Inflammatory macrophage treated with lipopolysaccharide for 1 hour (primary cell): ENCODE data around the gene PIGN.
A peak's percentile ranks its signal among the peaks of the same experiment; 100 is the strongest.

Source experiments
- DNase-seq, 2 donors: peaks; one replicate each; pipeline ENCODE4 v3.0.0-alpha.2; 2020 to 2022

The PIGN gene

GRCh38 chr18:62102221-62102620 is 84.6 kb downstream of the PIGN start:
- DNase-seq, result no peak

DNA sequence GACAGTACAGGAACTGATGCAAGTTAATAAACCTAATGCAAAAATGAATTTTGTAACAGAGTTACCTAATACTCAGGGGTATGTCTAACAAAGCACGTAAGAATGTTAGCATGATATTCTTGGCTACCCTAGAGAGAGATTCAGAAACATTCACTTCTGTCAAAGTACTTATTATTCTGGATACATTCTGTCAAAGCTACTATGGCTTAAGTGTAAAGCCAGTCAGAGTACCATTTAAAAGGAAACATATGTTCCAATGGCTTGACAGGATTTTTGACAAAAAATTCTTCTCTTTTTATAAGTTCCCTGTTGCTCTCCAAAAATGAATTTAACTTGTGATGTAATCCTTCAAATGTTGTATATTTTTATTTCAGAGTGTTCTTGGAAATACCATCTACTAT is 85.5 kb downstream of the PIGN start:
- DNase-seq, result no peak

DNA sequence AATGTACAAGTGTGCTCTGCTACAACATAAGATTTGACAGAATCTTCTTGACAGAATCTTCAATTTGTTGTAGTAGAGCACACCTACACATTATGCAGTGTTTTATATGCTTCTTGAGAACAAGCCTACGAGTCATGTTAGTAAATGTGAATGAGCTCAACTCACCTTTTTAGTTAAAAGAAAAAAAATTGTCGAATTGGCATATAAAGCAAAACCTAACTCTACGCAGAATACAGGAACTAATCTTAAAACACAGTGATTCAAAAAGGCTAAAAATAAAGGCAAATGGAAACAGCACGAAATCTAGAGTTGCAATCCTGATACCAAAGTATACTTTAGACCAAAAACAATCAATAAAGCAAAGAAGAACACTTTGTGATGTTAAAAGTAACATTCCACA is 87.9 kb downstream of the PIGN start:
- no peak for DNase-seq

GRCh38 chr18:62097698-62098097 is 89.2 kb downstream of the PIGN start:
- no peak for DNase-seq

DNA sequence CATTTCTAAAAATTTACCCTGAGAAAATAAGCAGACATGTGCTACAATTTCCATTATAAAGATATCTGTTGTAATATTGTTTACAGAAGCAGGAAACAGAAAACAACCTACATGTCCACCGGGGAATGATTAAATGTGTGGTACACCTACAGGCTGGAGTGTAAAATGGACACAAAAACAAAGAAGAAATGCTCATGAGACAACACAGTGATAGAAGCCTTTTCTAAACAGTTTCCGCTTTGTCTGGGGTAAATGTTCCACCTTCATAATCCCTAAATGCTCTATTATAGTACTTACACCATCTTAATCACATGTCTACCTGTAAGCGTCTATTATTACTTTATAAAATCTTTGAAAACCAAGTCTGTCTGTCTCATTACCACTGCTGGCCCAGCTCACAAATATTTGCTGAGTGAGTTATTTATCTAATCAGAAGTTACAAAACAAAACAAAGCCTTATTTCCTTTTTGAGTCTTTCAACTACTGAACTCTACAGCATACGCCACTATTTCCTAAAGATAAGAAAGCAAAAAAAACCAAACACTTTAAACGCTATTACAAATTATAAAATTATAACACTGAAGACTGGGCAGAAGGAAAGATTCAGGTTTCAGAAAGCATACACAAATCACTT is 95.3 kb downstream of the PIGN start:
- DNase-seq, result no peak

DNA sequence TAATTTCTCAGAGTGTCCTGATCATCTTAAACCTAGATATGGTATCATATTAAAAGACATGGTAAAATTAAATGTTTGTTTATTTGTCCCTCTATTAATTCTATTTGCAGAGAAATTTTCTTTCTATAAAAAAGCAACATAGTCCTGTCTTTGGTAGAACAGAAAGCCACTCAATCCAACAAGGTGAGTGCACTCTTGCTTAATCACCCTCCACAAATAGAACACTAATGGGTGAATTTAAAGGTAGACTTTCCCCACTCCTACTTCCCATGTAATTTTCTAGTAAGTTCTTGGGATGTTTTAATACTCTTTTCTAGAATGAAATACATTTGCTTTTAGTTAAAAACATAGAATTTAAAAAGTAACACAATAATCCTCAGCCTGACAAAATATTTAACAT is 97.7 kb downstream of the PIGN start:
- DNase-seq, result no peak

- no peak for DNase-seq
These were observed 98.7 kb downstream of the PIGN start for GRCh38 chr18:62088156-62088555.

DNA sequence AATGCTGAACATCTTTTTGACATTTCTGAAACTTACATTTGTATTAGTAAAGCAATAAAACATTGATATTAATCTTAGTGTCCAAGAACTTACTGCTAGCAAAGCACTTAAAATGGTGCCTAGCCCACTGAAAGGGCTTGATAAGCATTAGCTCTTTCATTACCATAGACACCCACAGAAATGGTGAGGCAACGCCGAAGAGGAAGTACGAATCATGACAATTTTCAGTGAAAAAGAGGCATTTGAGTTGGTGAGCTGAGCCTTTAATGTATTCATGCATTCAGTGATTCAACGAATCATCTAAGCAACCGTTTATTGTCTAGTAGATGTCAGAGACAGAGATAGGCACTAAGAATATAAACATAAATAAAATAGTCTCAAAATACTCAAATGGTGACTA is 101.1 kb downstream of the PIGN start:
- peak; percentile 71 to 75 for DNase-seq

DNA sequence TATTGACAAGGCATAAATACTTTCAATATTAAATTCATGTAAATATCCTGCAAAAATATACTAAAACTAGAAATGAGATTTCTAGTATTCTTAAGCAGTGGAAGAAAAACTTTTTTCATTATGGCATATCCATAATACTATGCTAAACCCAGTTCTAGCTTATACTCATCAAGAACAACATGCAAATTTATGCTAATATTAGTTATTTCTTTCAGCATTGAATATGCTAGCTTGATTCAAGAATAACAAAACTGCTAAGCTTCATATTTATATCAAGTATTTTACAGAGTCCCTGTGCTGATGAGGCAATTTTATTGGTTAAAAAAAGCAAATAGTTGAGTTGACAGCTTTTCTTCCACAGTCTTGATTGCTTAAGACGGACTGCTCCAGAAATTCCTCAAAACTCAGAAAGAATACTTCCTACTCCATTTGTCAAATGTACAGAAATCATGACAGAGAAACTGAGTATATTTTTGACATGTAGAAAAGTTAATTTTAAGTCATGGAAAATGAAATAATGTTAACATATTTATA is 105.0 kb downstream of the PIGN start:
- peak in 1 of 2 donors; percentile 2 for DNase-seq

DNA sequence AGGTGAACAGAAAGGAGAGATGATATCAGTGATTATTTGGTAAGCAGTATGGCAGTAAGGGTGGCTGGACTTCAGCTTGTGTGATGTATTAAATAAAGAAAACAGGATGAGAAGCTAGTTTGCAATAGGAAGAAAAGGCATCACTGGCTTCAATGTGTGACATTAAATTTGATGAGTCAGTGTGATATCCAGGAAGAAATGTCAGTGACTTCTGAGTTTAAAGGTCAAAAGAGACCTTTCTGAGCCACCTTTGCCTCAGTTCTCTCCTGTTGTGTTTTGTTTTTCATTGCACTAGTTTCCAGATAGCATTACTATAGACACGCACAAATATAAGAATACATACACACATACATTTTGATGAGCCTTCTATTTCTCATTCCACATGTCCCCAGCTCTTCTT is 105.6 kb downstream of the PIGN start:
- DNase-seq, result no peak

GRCh38 chr18:62080172-62080900 is 106.5 kb downstream of the PIGN start:
- no peak for DNase-seq

GRCh38 chr18:62073461-62074281 is 113.2 kb downstream of the PIGN start:
- DNase-seq, result no peak

- DNase-seq, result no peak
These were observed 114.5 kb downstream of the PIGN start for GRCh38 chr18:62072370-62072769.

DNA sequence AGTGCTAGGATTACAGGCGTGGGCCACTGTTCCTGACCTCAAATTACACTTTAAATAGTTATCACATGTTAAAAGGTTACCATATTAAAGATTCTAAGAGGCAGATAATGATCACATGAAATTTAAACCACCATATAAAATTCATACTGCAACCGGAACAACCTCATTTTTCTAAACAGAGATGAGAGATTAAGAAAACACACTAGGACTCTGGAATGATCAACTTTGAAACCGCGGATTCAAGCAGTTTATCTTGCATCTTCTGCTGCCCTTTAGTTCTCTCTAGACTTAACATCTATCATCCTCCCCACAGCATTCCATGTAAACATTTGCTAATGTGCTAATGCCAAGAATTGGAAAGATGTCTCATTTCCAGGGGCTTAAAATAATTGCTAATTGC is 115.8 kb downstream of the PIGN start:
- no peak for DNase-seq

DNA sequence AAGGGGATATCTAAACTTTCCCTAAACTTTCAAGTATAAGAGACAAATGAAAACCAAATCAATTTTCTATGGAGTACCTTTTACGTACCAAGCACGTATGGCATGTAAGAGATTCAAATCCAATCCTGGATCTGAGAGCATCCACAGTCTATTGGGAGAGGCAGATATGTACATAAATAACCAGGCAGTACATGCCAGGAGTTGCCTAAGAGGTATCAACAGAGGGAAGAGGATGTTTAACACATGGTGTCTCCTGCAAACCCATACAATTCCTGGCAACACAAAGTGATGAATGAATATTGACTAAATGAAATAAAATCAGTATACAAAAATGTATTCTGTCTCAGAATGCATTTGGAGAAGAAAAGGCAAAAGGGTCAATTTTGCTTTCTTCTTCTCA is 116.6 kb downstream of the PIGN start:
- no peak for DNase-seq

DNA sequence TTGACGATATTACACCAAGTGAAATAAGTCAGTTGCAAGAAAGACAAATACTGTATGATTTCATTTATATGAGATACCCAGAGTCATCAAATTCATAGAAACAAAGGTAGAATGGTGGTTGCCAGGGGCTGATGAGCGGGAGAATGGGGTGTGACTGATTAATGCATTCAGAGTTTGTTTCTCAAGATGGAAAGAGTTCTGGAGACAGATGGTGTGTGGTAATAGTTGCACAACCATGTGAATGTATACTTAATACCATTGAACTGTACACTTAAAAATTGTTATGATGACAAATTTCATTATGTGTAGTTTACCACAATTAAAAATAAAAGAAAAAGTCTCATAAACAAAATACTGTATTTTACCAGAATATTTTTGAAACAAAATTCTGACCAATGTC is 117.3 kb downstream of the PIGN start:
- peak in 1 of 2 donors; percentile 9 for DNase-seq

GRCh38 chr18:62066102-62066818 is 120.6 kb downstream of the PIGN start:
- DNase-seq, result peak in 1 of 2 donors; percentile 4

GRCh38 chr18:62064361-62064760 is 122.5 kb downstream of the PIGN start:
- no peak for DNase-seq

GRCh38 chr18:62061821-62062478 is 124.9 kb downstream of the PIGN start:
- DNase-seq, result no peak

DNA sequence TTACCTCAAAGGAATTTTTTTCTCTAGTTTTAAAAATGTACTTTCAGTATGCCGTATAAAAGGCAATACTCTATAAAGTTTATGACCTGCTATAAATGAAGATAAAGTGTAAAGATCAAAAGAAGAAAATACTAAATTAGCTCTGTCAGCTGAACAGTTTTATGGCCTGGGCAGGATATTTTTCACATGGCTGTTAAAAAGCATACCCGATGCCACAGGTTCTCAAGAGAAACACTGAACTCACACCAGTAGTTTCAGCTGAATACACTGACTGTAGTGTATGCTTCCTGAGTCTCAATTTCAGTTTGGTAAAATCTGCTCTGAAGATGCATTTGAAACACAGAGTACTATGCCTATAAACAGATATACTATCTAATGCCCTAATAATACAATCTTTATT is 126.0 kb downstream of the PIGN start:
- no peak for DNase-seq

- DNase-seq, result no peak
These were observed 131.8 kb downstream of the PIGN start for GRCh38 chr18:62054929-62055498.

GRCh38 chr18:62048279-62048678 is 138.6 kb downstream of the PIGN start:
- no peak for DNase-seq
